Diencephalon (tissue), 1 donor: ENCODE measurements around the gene MAPK10. TPM values are rescaled to one million over a fixed set of nuclear protein-coding genes. Genes with fewer than 3 reads are reported as not detected.

Experiments used
- small RNA-seq: library from RNA; depleted of rRNA; stranded (forward); fragments of <200 nt; gene quantifications from one replicate; pipeline ENCODE3, GENCODE V24; 2014
- total RNA-seq: library from RNA; depleted of rRNA; stranded (reverse); fragments of >200 nt; gene quantifications from one replicate; pipeline ENCODE4 v1.2.3, GENCODE V29; 2014

Gene MAPK10
- total RNA-seq, result 217 TPM

GRCh38 chr4:86359944-86360478 is at the start of gene MAPK10:
Gene MAPK10 (minus strand): TSS chr4:86360053.

Small RNA genes lying within 50 kb of the gene (small RNA-seq; reads per million reads assigned to genes)
- gene RN7SKP96, result not detected

Other genes with a start within 250 kb of the MAPK10 start
- gene PTPN13, start 234.3 kb upstream of the MAPK10 start, total RNA-seq, result 30.2 TPM